H1 (cell line): ENCODE results near the gene TBX4. TPM values are rescaled to one million over a fixed set of nuclear protein-coding genes. Genes with fewer than 3 reads are reported as not detected.

Experiments used
- BACH1 ChIP-seq: IDR thresholded peaks from 2 replicates; pipeline ENCODE4 v1.6.1; 2012; ENCODE audit warnings: low read length, improper control_type of control experiment
- EP300 ChIP-seq, 2 experiments: IDR thresholded peaks; 1 replicate in 1 of 2; 2 replicates in 1 of 2; pipeline ENCODE4 v1.6.1; 2011 to 2012; ENCODE audit warnings: low read depth in 2 of 2, low read length in 2 of 2, mild to moderate bottlenecking in 2 of 2, borderline replicate concordance in 1 of 2, inconsistent platforms in 1 of 2, moderate library complexity in 1 of 2
- JUN ChIP-seq: IDR thresholded peaks from 2 replicates; pipeline ENCODE4 v1.6.1; 2011; ENCODE audit warnings: low read depth, mild to moderate bottlenecking, improper control_type of control experiment, low read length
- KDM5A ChIP-seq: fragments of 200-600 bp; IDR thresholded peaks from 2 replicates; pipeline ENCODE4 v1.7.1; 2012; ENCODE audit warnings: mild to moderate bottlenecking, low read length, inconsistent platforms, mixed read lengths
- PHF8 ChIP-seq: fragments of 200-600 bp; sonication (generic); conservative IDR thresholded peaks from 2 replicates; pipeline ENCODE4 v1.7.1; 2012; ENCODE audit warnings: low read depth, mild to moderate bottlenecking, inconsistent platforms, low read length, moderate library complexity
- SP1 ChIP-seq: IDR thresholded peaks from 2 replicates; pipeline ENCODE4 v1.6.1; 2011; ENCODE audit warnings: low read depth, low read length
- polyA plus RNA-seq, 7 experiments: library from polyadenylated mRNA; depleted of rRNA in 3 of 7; stranded (reverse) in 5 of 7; unstranded in 2 of 7; fragments of >200 nt in 5 of 7; fragments of 200-250 nt in 2 of 7; gene quantifications; 1 replicate in 5 of 7; 2 replicates in 1 of 7; 4 replicates in 1 of 7; pipeline versions ENCODE4 v1.2.1 to v1.2.3, GENCODE V29; 2011 to 2013; ENCODE audit warnings: missing spikeins in 2 of 7, mixed read lengths in 2 of 7
- total RNA-seq: library from RNA; stranded (reverse); fragmentation: NEBNext Ultra II Directional; extraction: Animal tissue kit (Norgen Biotek cat#: 25700); gene quantifications from 2 replicates; pipeline ENCODE4 v1.2.1, GENCODE V29; 2021

TBX4 gene
- total and polyA plus RNA-seq, 2 of the 8 experiments (the other 6 are each of a cell fraction or from before 2014, with no cell fraction given): 0.02 TPM; not detected in 1

- TF ChIP-seq BACH1 (no peak), PHF8 (no peak), SP1 (no peak), EP300 (IDR thresholded peaks at IDR 0.05; ENCODE audit: borderline replicate concordance in 1 of 2, low read depth in 2 of 2, low read length in 2 of 2) (no peak), KDM5A (no peak), JUN (no peak)
Observed at GRCh38 chr17:61449707-61450640, 2.2 kb upstream of the TBX4 start (continued).
